CD14-positive monocyte (primary cell): ENCODE data around the gene SF1. TPM values are rescaled to one million over a fixed set of nuclear protein-coding genes. Genes with fewer than 3 reads are reported as not detected.

ENCODE experiments used
- DNase-seq, 3 donors: peaks; one replicate each; pipeline ENCODE4 v3.0.0-alpha.2; 2011 to 2022
- H2AFZ ChIP-seq: 2 replicates; pipeline ENCODE4 v1.6.0; 2012; ENCODE audit warnings: mild to moderate bottlenecking, low read depth, low read length, inconsistent platforms; ENCODE audit not compliant: insufficient read depth, poor library complexity, severe bottlenecking
- H3K27ac ChIP-seq, 2 donors: 1 replicate in 1 of 2; 2 replicates in 1 of 2; pipeline ENCODE4 v1.5.1; 2012 to 2013; ENCODE audit warnings: low read length in 2 of 2, control low read depth in 1 of 2, inconsistent platforms in 1 of 2, low read depth in 1 of 2, mild to moderate bottlenecking in 1 of 2
- H3K27me3 ChIP-seq, 2 donors: one replicate each; pipeline versions ENCODE4 v1.6.0 to v1.6.1; 2011 to 2013; ENCODE audit warnings: low read length in 2 of 2; ENCODE audit not compliant: control insufficient read depth in 2 of 2, insufficient read depth in 2 of 2
- H3K36me3 ChIP-seq, 2 donors: replicated peaks in 1 of 2; 1 replicate in 1 of 2; 2 replicates in 1 of 2; pipeline versions ENCODE4 v1.5.1 to v1.6.1; 2012 to 2013; ENCODE audit warnings: low read length in 2 of 2, control low read depth in 1 of 2, inconsistent platforms in 1 of 2, mild to moderate bottlenecking in 1 of 2; ENCODE audit not compliant: insufficient read depth in 2 of 2, control insufficient read depth in 1 of 2
- H3K4me1 ChIP-seq, 2 donors: 1 replicate in 1 of 2; 2 replicates in 1 of 2; pipeline versions ENCODE4 v1.5.1 to v1.6.1; 2012 to 2013; ENCODE audit warnings: low read length in 2 of 2, control low read depth in 1 of 2, inconsistent platforms in 1 of 2, mild to moderate bottlenecking in 1 of 2, moderate library complexity in 1 of 2; ENCODE audit not compliant: insufficient read depth in 2 of 2, control insufficient read depth in 1 of 2
- H3K4me2 ChIP-seq: replicated peaks from 2 replicates; pipeline ENCODE3; 2012; ENCODE audit warnings: low read length, moderate library complexity, mild to moderate bottlenecking; ENCODE audit not compliant: poor library complexity, severe bottlenecking; ENCODE audit errors: extremely low read depth
- H3K4me3 ChIP-seq, 3 experiments: fragments of 200-600 bp in 1 of 3; sonication (generic) in 1 of 3; replicated peaks in 1 of 3; 1 replicate in 2 of 3; 2 replicates in 1 of 3; pipeline ENCODE4 v1.5.1; 2011 to 2013; ENCODE audit warnings: low read length in 3 of 3, mild to moderate bottlenecking in 3 of 3, control low read depth in 2 of 3, low read depth in 2 of 3, inconsistent platforms in 1 of 3, moderate library complexity in 1 of 3
- H3K79me2 ChIP-seq: 2 replicates; pipeline ENCODE4 v1.6.0; 2012; ENCODE audit warnings: mild to moderate bottlenecking, control low read depth, inconsistent platforms, low read length, moderate library complexity; ENCODE audit not compliant: insufficient read depth
- H3K9ac ChIP-seq: 2 replicates; pipeline ENCODE4 v1.6.0; 2017; ENCODE audit warnings: low read length, mild to moderate bottlenecking; ENCODE audit not compliant: insufficient read depth, poor library complexity, severe bottlenecking
- H3K9me3 ChIP-seq, 2 donors: replicated peaks in 1 of 2; 1 replicate in 1 of 2; 2 replicates in 1 of 2; pipeline versions ENCODE4 v1.5.1 to v1.6.1; 2012 to 2013; ENCODE audit warnings: low read length in 2 of 2, control low read depth in 1 of 2; ENCODE audit not compliant: control insufficient read depth in 1 of 2, insufficient read depth in 1 of 2
- H4K20me1 ChIP-seq: 2 replicates; pipeline ENCODE4 v1.6.0; 2012; ENCODE audit warnings: mild to moderate bottlenecking, low read length, control low read depth, moderate library complexity; ENCODE audit not compliant: insufficient read depth
- H3K27ac Mint-ChIP-seq, 7 donors: one replicate each; pipeline ENCODE4 v1.8.0; 2020; ENCODE audit warnings: mild to moderate bottlenecking in 7 of 7, mixed read lengths in 7 of 7, moderate library complexity in 6 of 7, inconsistent platforms in 2 of 7
- H3K27me3 Mint-ChIP-seq, 3 donors: one replicate each; pipeline ENCODE4 v1.8.0; 2021 to 2022; ENCODE audit warnings: low read depth in 3 of 3, mild to moderate bottlenecking in 3 of 3, mixed read lengths in 3 of 3, moderate library complexity in 3 of 3, inconsistent platforms in 1 of 3
- H3K36me3 Mint-ChIP-seq, 2 donors: one replicate each; pipeline ENCODE4 v1.8.0; 2020; ENCODE audit warnings: mixed read lengths in 2 of 2, inconsistent platforms in 1 of 2, mild to moderate bottlenecking in 1 of 2
- H3K4me1 Mint-ChIP-seq: one replicate; pipeline ENCODE4 v1.8.0; 2020; ENCODE audit warnings: mild to moderate bottlenecking, mixed read lengths
- H3K4me3 Mint-ChIP-seq, 2 donors: one replicate each; pipeline ENCODE4 v1.8.0; 2020; ENCODE audit warnings: mild to moderate bottlenecking in 2 of 2, mixed read lengths in 2 of 2, moderate library complexity in 1 of 2
- H3K9me3 Mint-ChIP-seq, 7 donors: one replicate each; pipeline ENCODE4 v1.8.0; 2020 to 2022; ENCODE audit warnings: mixed read lengths in 7 of 7, mild to moderate bottlenecking in 6 of 7, moderate library complexity in 6 of 7, inconsistent platforms in 2 of 7
- WGBS: methylation state at CpG from one replicate; pipeline ENCODE4 v1.1.5; 2013; ENCODE audit warnings: missing lambda C conversion rate; ENCODE audit not compliant: insufficient coverage; 5-methylcytosine and 5-hydroxymethylcytosine counted together
- intact Hi-C, 2 donors: fragments of 100-400 bp; cut with micrococcal nuclease; formaldehyde crosslinking; loops; one replicate each; pipeline versions ENCODE4 v1.15.0 to v1.15.1; 2023
- polyA plus RNA-seq, 3 donors: library from polyadenylated mRNA; depleted of rRNA in 1 of 3; unstranded in 2 of 3; stranded (reverse) in 1 of 3; fragments of 300-500 nt in 2 of 3; fragments of >200 nt in 1 of 3; fragmentation: Illumina TruSeq in 2 of 3; gene quantifications; 1 replicate in 2 of 3; 2 replicates in 1 of 3; pipeline ENCODE4 v1.2.3, GENCODE V29; 2012 to 2021
- TF ChIP-seq, protein P1 (sequence below): fragments of 200-600 bp; IDR thresholded peaks from one replicate; pipeline ENCODE4 v1.8.0; 2022; ENCODE audit warnings: antibody characterized with exemption, mild to moderate bottlenecking

Gene SF1
- polyA plus RNA-seq, 3 donors: 31.6 to 302 (median 47.7) TPM

DNA sequence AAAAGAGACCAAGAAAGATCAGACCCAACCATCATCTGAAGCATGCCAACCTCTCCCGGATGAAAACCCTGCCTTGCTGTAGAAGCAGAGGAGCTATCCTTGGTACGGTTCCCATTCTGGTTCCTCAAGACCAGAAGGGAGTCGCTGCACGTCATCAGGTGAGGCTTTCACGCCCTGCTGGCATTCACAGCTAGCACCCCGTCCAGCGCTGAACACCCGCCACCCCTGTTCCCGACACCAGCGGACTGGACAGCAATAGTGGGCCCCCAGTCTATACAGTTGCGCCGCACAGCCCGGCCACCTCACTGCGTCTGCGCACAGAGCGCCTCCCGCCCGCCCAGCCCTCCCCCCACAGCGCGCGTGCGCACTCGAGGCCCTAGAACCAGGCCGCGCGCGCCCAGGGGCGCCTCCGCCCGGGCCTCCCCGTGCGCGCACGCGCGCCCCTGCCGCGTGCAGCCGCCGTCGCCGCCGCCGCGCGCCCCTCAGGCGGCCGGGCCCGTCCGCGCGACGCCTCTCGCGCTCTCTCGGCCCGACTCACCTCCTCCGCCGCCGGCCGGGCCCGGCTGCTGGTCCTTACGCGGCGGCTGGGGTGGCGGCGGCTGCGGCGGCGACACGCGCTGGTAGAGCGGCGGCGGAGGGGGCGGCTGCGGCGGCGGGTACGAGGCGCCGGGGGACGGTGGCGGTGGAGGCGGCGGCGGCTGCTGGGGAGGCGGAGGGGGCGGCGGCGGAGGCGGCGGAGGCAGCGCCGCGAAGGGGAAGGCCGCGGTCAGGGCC, 706 bp downstream of the SF1 start:
- TF ChIP-seq, protein P1, sequence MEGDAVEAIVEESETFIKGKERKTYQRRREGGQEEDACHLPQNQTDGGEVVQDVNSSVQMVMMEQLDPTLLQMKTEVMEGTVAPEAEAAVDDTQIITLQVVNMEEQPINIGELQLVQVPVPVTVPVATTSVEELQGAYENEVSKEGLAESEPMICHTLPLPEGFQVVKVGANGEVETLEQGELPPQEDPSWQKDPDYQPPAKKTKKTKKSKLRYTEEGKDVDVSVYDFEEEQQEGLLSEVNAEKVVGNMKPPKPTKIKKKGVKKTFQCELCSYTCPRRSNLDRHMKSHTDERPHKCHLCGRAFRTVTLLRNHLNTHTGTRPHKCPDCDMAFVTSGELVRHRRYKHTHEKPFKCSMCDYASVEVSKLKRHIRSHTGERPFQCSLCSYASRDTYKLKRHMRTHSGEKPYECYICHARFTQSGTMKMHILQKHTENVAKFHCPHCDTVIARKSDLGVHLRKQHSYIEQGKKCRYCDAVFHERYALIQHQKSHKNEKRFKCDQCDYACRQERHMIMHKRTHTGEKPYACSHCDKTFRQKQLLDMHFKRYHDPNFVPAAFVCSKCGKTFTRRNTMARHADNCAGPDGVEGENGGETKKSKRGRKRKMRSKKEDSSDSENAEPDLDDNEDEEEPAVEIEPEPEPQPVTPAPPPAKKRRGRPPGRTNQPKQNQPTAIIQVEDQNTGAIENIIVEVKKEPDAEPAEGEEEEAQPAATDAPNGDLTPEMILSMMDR: no peak
- H3K4me1 Mint-ChIP-seq: peaks cover 54% of the 10 kb centered on the region
- H3K4me3 ChIP-seq: peak overlapping the region; percentile 66 to 98 (median 94)
- H3K27me3 Mint-ChIP-seq: no peaks in the 10 kb centered on the region
- H2AFZ ChIP-seq: no peak overlapping the region
- peaks cover 38 to 43% of the 10 kb centered on the region in 2 donors for H3K36me3 ChIP-seq
- peaks cover 49% of the 10 kb centered on the region for H4K20me1 ChIP-seq
- no peaks in the 10 kb centered on the region for H3K27me3 ChIP-seq
- H3K36me3 Mint-ChIP-seq: peaks cover 49% of the 10 kb centered on the region in 2 donors
- DNase-seq: peak; percentile 82 to 85 (median 83)
- peaks cover 32 to 39% of the 10 kb centered on the region in 2 donors for H3K4me1 ChIP-seq
- H3K27ac ChIP-seq: peak overlapping the region; percentile 89 to 92
- WGBS: under 1% methylated on average over 78 of the region's 98 CpGs
- H3K79me2 ChIP-seq: peaks cover 50% of the 10 kb centered on the region
- no peaks in the 10 kb centered on the region for H3K9me3 Mint-ChIP-seq
- H3K4me2 ChIP-seq: peak overlapping the region; percentile 90
- H3K9me3 ChIP-seq: no peaks in the 10 kb centered on the region
- H3K9ac ChIP-seq: peak overlapping the region; percentile 95
- peak overlapping the region; percentile 82 to 96 (median 90) for H3K27ac Mint-ChIP-seq
- H3K4me3 Mint-ChIP-seq: peak overlapping the region; percentile 90 to 92
- intact Hi-C loops: no loop called here

DNA sequence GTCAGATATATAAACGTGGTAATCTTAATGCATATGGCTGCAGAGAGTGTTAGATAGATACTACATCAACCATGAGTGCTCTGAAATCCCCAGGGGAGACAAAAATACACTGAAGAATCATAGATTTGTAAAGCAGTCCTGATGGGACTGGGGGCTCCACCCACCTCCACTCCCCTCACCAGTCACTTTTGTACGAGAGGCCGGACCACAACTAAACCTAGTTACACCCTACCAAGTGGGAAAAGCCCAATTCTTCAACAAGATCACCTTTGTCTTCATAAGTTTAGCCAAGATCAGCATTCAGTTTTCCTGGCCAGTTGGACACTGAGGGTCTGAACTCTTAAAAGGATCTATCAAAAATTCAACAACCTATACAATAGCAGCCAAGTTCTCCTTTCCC, 1.5 kb downstream of the SF1 start:
- DNase-seq: no peak
- peaks cover 56% of the 10 kb centered on the region for H3K79me2 ChIP-seq
- H3K9me3 ChIP-seq: no peaks in the 10 kb centered on the region
- H3K4me1 Mint-ChIP-seq: peaks cover 62% of the 10 kb centered on the region
- peaks cover 39 to 45% of the 10 kb centered on the region in 2 donors for H3K36me3 ChIP-seq
- 42% methylated on average over 2 of the region's 3 CpGs for WGBS
- no peak overlapping the region for H2AFZ ChIP-seq
- peak overlapping the region; percentile 66 to 98 (median 94) for H3K4me3 ChIP-seq
- H3K9me3 Mint-ChIP-seq: no peaks in the 10 kb centered on the region
- no peaks in the 10 kb centered on the region for H3K27me3 Mint-ChIP-seq
- peaks cover 55% of the 10 kb centered on the region for H4K20me1 ChIP-seq
- H3K27me3 ChIP-seq: no peaks in the 10 kb centered on the region
- peak overlapping the region; percentile 95 for H3K9ac ChIP-seq
- peaks cover 37 to 46% of the 10 kb centered on the region in 2 donors for H3K4me1 ChIP-seq
- H3K4me3 Mint-ChIP-seq: peak overlapping the region; percentile 90 to 92
- TF ChIP-seq, protein P1: no peak
- intact Hi-C loops: no loop called here
- H3K27ac Mint-ChIP-seq: peak overlapping the region in 6 of 7 donors; percentile 82 to 96 (median 92)
- H3K36me3 Mint-ChIP-seq: peaks cover 55% of the 10 kb centered on the region in 2 donors
- H3K4me2 ChIP-seq: peak overlapping the region; percentile 90
- peak overlapping the region in 1 of 2 donors; percentile 71 for H3K27ac ChIP-seq
